ENCODE measurements around the gene RFPL1.

- TF ChIP-seq POLR2A (IDR thresholded peaks at IDR 0.05) (no peak), CTCF (IDR thresholded peaks at IDR 0.05) (no peak)
Observed at GRCh38 chr22:29400576-29400975, 37.8 kb upstream of the RFPL1 start.

Measured in thyroid gland (tissue), 4 donors.